ENCODE measurements around the gene ZNF117.
"Not testable (repeated sequence)": the region's sequence is repeated elsewhere in the genome, so short reads cannot be mapped to it uniquely, and the experiment has no call there.

ZNF117 gene

DNA sequence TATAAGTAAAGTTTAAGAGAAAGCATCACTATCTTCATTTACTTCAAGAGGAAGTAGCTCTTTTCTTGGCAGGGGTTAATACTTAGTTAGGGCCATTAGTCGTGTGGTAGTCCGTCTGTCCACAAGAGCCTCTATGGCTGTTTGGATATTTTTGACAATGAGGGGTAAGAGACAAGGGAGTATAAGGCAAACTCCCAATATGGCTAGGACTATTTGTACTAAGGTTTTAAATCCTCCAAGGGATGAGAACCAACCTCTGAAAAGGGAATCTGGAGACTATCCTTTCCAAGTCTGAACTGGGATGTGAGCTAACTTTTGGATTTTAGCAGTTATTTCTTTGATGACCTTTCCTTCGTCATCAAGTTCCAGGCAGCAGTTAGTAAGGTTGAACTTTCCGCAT is at the start of gene ZNF117:
Gene ZNF117 (minus strand): TSS at position 101 of the 400 bp plus-strand sequence.
- no peak for DNase-seq (ENCODE audit: low read depth in 2 of 2)

DNA sequence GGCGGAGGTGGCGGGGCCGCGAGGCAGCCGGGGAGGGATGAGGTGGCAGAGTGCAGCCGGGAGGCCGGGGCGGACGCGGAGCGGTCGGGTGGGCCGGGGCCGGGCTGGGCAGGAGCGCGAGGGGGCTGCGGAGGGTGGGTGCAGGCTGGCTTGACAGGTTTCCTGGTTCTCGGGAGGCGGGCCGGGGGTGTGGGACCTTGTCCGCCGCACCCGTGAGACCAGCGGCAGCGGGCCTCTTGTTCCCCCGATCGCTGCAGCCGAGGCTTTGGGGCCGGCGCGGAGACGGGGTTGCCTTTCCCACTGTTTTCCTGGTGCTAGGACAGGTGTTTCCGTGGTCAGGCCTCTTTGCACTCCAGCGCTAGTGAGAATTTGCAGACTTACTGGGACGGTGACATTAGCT is 47.9 kb upstream of the ZNF117 start:
- peak in 1 of 2 experiments; percentile 5 for DNase-seq (ENCODE audit: low read depth in 2 of 2)

DNA sequence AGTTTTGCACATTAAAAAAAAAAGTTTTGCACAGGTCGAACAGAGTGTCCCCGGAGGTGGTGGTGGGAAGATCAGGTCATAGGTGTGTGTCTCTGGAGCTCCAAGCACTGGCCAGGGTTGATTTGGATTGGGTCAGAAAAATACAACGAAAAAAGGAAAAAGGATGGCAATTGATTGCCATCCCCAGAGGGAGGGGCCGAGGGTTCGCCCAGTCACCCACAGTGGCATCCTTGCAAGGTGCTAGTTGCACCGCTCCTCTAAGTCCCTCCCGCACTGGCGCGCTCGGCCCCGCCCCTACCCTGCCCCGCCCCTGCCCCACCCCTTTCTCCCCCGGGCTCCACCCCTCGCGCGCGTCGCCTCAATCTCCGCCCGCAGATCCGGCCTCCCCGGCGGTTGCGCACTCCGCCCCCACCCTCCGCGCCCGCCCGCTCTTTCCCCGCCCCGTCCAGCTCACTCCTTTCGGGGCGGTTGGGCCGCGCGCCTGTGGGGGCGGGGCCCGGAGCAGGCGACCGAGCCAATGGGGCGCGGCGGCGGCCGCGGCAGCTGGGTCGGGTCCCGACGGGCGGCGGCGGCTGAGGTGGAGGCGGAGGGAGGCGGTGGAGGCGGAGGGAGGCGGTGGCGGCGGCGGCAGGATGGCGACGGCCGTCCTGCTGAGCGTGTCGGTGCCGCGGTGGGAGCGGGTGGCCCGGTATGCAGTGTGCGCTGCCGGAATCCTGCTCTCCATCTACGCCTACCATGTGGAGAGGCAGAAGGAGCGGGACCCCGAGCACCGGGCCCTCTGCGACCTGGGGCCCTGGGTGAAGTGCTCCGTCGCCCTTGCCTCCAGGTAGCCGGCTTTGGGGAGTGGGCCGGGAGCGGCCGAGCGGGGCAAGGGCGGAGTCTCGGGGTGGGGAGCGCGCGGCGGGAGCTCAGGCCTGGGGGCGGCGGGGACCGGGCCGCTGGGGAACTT is 47.2 kb upstream of the ZNF117 start:
- DNase-seq (ENCODE audit: low read depth in 2 of 2) = peak; percentile 83 to 88

DNA sequence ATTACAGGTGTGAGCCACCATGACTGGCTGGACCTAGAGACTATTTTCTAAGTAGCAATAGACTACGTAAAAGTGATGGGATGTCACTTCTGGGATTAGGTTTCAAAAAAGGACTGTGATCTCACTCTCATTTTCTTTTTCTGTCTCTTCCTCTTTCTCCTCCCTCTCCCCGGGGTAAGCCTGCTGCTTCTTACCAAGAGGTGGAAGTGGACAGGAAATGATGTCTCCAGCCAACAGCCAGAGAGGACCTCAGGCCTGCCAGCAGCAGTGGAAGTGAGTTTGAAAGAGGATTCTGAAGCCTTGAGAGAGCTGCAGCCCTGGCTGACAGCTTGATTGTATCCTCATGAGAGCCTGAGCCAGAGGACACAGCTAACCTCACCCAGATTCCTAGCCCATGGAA is 45.7 kb upstream of the ZNF117 start:
- not testable (repeated sequence) for DNase-seq (ENCODE audit: low read depth in 2 of 2)

DNA sequence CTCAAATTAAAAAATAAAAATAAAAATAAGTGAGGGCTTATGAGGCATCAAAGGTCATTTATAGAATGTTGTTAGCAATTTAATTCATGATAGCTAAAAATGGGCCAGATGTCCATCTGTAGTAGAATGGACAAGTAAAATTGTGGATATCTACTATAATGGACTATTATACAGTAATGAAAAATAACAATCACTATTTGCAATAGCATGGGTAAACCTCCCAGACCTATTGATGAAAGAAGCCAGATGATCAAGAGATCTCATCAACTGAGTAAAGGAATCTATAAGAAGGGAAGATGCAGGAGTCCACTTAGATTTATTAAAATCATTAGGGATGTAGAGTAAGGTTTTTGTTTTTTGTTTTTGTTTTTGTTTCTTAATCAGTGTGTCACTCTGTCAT is 44.6 kb upstream of the ZNF117 start:
- DNase-seq (ENCODE audit: low read depth in 2 of 2) = not testable (repeated sequence)

DNA sequence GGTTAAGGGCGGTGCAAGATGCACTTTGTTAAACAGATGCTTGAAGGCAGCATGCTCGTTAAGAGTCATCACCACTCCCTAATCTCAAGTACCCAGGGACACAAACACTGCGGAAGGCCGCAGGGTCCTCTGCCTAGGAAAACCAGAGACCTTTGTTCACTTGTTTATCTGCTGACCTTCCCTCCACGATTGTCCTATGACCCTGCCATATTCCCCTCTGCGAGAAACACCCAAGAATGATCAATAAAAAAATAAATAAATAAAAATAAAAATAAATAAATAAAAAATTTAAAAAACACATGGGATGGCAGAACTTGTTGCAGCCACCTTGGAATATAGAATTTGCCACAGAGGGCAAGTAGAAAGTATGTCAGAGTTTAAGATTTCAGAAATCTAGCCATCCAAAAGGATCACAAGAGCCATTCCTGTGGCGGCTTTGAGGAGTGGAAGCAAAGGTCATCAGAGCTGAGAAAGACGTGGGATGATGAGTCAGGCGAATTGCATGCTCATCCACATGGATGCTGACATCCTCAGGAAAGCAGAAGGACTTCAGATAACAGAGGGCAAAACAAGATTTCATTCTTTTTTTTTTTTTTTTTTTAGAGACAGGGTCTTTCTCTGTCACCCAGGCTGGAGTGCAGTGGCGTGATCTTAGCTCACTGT is 43.4 kb upstream of the ZNF117 start:
- DNase-seq (ENCODE audit: low read depth in 2 of 2) = not testable (repeated sequence)

DNA sequence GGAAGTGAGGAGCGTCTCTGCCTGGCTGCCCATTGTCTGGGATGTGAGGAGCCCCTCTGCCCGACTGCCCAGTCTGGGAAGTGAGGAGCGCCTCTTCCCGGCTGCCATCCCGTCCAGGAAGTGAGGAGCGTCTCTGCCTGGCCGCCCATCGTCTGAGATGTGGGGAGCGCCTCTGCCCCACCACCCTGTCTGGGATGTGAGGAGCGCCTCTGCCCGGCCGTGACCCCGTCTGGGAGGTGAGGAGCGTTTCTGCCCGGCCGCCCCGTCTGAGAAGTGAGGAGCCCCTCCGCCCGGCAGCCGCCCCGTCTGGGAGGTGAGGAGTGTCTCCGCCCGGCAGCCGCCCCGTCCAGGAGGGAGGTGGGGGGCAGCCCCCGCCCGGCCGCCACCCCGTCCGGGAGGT is 42.6 kb upstream of the ZNF117 start:
- not testable (repeated sequence) for DNase-seq (ENCODE audit: low read depth in 2 of 2)

DNA sequence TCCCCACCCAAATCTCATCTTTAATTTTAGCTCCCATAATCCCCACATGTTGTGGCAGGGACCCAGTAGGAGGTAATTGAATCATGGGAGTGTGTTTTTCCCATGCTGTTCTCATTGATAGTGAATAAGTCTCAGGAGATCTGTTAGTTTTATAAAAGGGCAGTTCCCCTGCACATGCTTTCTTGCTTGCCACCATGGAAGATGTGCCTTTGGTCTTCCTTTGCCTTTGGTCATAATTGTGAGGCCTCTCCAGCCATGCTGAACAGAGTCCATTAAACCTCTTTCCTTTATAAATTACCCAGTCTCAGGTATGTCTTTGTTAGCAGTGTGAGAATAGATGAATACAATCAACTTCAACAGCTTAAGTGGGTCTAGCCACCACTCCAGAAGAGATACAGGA is 34.2 kb upstream of the ZNF117 start:
- not testable (repeated sequence) for DNase-seq (ENCODE audit: low read depth in 2 of 2)

DNA sequence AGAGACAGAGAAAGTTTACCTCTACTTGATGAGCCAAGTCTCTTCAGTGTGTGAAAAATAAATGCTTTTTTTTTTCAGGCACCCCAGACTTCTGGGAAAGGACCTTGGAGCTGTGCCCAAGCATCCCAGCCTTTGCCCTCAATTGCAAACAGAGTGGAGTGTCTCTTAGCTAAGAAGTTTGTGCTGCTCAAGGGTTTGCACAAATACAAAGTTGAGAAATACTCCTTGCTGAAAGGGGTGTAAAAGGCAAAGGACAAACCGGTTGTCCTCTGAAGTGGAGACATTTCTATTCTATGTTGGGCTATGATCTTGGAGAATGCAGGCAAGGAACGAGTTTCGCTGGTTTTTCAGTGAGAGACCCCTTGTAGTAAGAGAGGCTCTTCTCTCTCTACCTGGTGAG is 30.1 kb upstream of the ZNF117 start:
- DNase-seq (ENCODE audit: low read depth in 2 of 2) = not testable (repeated sequence)

DNA sequence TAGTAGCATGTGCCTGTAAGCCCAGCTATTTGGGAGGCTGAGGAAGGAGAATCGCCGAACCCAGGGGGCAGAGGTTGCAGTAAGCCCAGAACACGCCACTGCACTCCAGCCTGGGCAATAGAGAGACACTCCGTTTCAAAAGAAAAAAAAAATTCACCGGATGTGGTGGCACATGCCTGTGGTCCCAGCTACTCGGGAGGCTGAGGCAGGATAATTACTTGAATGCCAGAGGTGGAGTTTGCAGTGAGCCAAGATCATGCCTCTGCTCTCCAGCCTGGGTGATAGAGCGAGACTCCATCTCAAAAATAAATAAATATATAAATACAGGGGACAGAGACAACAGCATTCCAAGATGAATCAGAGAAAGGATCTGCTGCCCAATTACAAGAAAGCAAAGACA is 19.0 kb upstream of the ZNF117 start:
- not testable (repeated sequence) for DNase-seq (ENCODE audit: low read depth in 2 of 2)

DNA sequence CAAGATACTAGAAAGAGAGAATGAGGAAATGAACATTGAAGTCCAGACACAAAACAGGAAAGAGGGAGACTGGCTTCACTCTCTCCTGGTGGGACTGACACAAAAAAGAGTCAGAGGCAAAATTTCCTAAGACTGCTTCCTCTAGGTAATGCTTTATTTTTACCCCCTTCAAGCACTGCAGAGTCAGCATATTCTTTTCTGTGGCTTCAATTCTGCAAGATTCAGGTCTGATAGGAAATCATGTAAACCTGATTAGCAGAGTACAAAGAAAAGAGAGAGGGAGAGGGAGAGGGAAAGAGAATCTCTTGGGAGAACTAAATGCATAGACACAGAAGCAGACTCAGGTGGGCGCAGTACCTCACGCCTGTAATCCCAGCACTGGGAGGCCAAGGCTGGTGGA is 18.6 kb upstream of the ZNF117 start:
- not testable (repeated sequence) for DNase-seq (ENCODE audit: low read depth in 2 of 2)

DNA sequence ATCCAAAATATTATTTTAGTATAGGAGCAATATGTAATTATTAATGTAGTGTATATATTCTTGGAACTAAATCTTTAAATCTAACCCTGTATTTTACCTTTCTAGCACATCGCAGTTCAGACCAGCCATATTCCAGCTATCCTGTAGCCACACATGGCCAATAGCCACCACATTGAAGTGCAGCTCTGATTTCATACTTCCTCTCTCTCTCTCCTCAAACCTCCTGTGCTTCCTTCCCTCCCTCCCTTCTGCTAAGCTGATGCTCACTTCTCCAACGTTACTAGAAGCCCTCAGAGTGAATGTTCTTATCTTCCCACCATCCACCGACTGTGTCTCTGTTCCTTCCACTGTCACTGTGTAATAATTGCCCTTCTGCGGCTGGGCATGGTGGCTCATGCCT is 16.2 kb upstream of the ZNF117 start:
- not testable (repeated sequence) for DNase-seq (ENCODE audit: low read depth in 2 of 2)

DNA sequence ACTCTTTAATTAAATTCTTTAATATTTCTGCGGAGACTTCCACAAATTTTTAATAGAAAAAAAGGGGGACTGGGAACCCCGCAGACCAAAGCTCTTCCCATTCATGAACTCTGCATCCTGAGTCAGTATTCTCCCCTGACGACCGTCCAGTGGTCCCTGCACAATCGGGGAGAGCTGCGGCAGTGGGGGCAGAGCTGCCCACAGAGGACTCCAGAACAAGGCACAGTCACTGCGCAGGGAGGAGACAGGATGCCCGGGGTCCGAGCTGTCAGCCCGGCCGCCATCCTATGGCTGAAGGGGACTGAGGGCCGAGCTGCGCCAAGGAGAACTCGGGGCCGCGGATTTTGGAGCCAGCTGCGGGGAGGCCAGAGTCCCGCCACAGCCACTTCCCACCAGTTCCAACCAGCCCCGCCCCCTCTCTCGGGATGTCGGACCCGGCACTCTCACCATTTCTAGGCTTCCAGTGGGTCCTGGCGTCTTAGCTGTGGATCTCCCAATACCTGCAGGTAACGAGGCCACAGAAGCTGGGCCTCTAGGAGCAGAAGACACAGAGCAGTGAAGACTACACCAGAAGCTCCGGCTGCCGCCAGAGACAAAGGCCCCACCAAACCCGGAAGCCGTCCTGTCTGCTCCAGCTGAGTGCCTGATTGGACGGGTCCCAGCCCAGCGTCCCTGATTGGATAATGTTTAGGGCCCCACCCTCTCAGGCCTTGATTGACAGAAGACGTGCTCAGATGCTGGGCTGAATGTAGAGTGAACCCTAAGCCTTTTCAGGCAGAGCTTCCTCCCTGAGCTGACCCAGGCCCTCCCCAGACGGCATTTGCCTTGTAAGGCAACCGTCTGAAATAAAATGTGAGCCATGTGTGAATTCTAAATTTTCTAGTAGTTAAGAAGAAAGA is 15.5 kb upstream of the ZNF117 start, which contains the start of gene ERV3-1:
Gene ERV3-1 (minus strand): TSS at position 594 of the 899 bp plus-strand sequence. CDS start 13,661 bp downstream, outside the sequence.
- peak; percentile 79 to 87 for DNase-seq (ENCODE audit: low read depth in 2 of 2)

DNA sequence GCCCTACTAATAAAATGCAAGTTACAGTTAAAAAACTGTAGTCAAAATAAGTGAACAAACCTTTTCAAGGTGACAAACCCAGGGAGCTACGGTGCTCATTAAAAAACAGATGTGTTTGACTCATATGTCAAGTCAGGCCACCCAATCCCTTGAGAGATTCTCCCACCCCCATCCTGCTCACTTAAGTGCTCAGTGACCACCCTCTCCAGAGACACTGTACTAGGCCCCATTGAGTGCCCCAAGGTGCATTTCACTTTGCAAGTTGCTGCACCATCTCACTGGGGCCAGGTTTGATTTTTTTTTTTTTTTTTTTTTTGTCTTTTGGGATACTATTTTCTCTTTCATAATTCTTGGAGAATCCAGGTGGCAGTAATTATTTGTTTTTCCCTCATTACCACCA is 13.7 kb upstream of the ZNF117 start:
- DNase-seq (ENCODE audit: low read depth in 2 of 2) = no peak

DNA sequence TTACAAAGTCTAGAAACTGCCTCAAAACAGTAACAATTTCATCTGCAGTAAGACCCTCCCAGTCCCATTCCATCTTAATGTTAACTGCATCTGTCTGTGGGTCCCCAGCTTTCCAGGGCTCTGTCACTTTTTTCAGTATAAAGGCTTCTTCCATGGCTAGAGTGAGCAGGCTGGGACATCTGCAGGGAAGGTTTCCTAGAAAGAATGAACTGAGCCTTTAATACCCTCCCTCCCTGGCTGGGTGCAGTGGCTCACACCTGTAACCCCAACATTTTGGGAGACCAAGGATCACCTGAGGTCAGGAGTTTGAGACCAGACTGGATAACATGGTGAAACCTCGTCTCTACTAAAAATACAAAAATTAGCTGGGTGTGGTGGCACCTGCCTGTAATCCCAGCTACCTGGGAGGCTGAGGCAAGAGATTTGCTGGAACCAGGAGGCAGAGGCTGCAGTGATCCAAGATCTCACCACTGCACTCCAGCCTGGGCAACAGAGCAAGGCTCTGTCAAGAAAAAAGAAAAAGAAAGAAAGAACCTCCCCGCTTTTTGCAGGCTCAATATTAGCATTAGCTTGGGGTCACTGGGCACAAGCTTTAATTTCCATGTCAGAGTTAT is 12.2 kb upstream of the ZNF117 start:
- DNase-seq (ENCODE audit: low read depth in 2 of 2) = no peak

DNA sequence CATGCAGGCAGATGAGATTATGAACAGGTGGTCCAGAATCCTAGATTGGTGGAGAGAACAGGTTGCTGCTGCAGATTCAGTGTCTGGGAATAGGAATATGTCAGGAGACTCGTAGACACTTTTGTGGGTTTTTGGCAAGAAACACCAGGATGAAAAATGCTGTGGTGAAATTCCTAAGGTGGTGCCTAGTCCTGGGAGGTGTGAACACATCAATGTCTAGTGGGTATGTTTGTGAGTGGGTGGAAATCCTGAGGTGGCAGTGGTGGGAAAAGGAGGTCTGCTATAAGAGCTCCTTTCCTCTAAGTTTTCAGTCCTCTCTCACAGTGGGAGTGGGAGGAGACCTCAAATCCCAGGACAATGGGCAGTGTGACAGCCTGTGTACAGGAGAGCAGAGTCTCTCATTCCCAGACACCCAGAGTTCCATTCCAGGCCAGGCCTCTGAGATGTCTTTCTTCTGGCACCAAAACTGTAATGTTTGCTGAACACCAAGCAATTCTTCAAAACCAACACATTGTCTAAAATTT is 10.5 kb upstream of the ZNF117 start:
- no peak for DNase-seq (ENCODE audit: low read depth in 2 of 2)

DNA sequence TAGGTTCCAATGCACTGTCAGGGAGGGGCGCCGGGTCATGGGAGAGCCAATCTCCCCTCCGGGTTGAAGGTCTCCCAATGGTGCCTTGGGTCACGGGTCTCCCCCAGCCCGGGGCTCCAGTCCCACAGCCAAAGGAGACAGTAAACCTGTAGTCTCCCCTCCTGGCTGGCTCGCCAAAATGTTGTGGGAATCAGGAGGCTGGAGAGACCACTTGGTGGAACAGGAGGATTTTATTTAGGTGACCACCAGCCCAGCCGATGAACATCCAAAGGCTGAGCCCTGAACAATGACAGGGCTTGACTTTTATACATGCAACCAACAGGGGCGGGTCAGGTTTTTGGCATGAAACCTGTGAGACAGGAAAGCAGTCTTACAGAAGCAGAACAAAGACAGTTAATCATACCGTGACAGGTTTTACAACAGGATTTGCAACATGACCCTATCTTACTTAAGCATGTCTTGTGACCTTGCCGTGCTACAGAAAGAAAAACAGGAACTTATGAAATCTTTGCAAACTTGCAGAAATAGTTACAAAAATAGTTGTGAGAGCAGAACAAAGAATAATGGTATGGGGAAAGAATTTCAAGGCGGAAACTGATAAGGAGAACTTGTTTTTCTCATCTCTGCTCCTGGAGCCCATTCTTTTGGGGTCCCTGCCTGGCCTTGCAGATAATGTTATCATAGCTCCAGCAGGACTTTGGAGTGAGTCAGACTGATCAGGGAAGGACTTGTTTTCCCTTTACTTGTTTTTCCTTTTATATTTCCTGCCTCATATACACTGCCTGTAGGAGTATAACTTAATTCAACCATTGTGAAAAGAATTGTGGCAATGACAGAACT is 8.5 kb upstream of the ZNF117 start:
- DNase-seq (ENCODE audit: low read depth in 2 of 2) = no peak

DNA sequence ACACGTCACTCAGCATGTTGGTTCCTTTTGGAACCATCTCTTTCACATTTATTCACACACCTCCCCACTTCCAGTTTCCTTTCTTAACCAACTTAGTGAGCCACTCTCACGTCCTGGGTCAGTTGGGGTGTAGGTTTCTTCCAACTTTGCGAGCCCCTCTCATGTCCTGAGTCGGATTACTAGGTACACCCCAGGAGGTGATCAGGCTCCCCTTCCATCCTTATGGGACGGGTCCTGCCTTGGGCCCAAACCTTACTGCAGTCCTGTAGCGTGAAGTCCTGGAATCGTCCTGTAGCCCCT is 8.0 kb upstream of the ZNF117 start:
- DNase-seq (ENCODE audit: low read depth in 2 of 2) = no peak

DNA sequence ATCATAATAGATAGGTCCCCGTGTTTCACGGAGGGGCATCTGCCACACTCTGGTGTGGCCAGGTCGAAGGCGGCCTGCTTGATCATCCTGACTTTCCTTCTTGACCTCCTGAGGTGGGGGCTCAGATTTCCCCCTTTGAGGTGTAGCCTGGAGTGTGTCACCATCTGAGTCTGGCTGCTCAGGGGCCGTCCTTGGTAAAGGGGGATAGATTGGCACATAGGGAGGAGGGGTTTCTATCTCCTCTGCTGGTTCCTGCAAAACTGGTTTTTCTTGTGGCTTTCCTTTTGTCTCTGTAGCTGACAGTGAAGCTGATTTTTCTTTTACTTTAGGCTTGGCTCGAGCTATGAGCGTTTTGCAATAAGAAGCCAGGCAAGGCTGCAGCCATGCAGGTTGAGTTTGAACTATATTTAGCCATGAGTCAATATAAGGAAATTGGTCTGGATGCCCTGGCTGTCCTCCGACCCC is 7.1 kb upstream of the ZNF117 start:
- no peak for DNase-seq (ENCODE audit: low read depth in 2 of 2)

Data from stimulated activated CD4-positive, alpha-beta T cell treated with anti-CD3 and anti-CD28 coated beads, Interleukin-12 subunit alpha, Interleukin-12 subunit beta, amount 100 ng/mL, for 24 hours (primary cell).